ENCODE results near the gene DBF4B. TPM values are rescaled to one million over a fixed set of nuclear protein-coding genes. Genes with fewer than 3 reads are reported as not detected.
"Not testable (repeated sequence)": the region's sequence is repeated elsewhere in the genome, so short reads cannot be mapped to it uniquely, and the experiment has no call there.

The DBF4B gene
- total RNA-seq, 4 donors from 2014 or later = 1.9 to 5.3 (median 3.8) TPM

- WGBS, 2 donors = 92 to 93% methylated on average over 7 of the region's 7 CpGs
- no peak for DNase-seq
- H3K36me3 ChIP-seq = peaks cover 0 to 43% (median 0%) of the 10 kb centered on the region in 3 donors
Observed at GRCh38 chr17:44751331-44751730, 42.9 kb downstream of the DBF4B start.

DNA sequence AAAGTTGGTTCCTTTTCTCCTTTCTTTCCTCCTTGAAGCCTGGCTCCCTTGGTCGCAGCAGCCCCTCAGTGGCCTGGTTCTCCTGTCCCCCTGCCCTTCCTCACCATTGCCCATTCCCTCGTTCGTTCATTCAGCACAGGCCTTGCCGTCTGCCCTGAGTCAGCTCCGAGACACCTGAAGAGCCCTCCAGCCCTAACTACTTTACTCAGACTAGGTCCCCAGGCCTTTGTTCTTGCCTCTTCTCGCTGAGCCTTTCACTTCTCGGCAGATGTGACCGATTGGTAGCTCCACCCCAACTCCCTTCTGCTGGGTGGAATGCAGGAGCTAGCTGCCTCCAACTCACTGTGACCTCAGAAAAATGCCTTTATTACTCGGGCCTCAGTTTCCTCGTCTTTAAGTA, 43.3 kb downstream of the DBF4B start:
- no peak overlapping the region for H3K4me3 ChIP-seq
- H3K4me1 ChIP-seq = no peaks in the 10 kb centered on the region
- H3K9me3 ChIP-seq = no peaks in the 10 kb centered on the region
- H3K27me3 ChIP-seq = peaks cover 0 to under 1% (median 0%) of the 10 kb centered on the region in 4 donors
- no peak overlapping the region for H3K27ac ChIP-seq
- DNase-seq = no peak
- peaks cover 0 to 41% (median 0%) of the 10 kb centered on the region in 3 donors for H3K36me3 ChIP-seq
- TF ChIP-seq CTCF (IDR thresholded peaks at IDR 0.05) (no peak), POLR2A (IDR thresholded peaks at IDR 0.05) (no peak)
- intact Hi-C loops (cut with DNase I) = no loop called here
- WGBS, 2 donors = 91 to 93% methylated on average over 10 of the region's 10 CpGs

More at GRCh38 chr17:44751331-44751730, 42.9 kb downstream of the DBF4B start:
- Histone ChIP-seq H3K27ac (no peak overlapping the region), H3K9me3 (no peaks in the 10 kb centered on the region), H3K4me3 (no peak overlapping the region), H3K27me3 (no peaks in the 10 kb centered on the region), H3K4me1 (no peaks in the 10 kb centered on the region)
- intact Hi-C loops (cut with DNase I) = no loop called here
- TF ChIP-seq CTCF (IDR thresholded peaks at IDR 0.05) = no peak
- no peak for TF ChIP-seq POLR2A (IDR thresholded peaks at IDR 0.05)

DNA sequence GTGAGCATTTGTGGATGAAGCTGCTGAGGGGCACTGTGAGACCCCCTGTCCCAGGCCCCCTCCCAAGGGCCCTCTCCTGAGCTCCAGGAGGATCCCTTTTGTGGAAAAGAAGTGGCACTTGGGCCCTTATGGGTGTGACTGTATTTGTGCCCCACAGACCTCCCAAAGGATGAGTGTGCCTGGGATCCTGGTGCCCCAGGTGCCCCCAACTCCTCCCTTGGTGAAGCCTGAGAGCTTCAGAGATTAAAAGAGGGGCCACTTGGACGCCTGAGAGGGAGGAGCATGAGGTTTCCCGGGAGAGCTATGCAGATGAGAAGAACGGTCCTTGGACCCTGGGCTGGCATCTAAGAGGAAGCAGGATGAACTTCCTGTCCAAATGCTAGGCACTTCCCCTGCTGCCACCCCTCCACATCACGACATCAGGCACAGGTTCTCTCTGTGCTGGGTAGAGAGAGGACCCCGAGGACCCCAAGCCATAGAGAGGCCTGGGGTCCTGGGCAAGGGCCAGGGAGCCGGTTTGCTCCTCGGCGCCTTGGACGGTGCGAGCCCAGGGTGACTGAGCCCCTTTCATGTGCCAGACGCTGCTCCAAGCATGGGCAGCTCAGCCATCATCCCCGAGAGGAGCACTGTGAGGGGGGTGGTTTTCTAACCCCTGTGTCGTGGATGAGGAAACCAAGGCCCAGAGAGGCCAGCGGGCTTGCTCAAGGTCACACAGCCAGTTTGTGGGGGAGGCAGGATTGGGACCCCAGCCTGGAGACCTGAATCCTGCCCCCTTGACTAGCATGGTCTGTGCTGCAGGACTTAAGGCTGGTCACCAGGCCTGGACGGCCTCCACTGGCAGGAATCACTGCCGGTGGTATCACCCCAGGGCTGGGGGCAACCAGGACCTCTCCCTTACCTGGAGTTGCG, 44.7 kb downstream of the DBF4B start:
- DNase-seq = no peak
- intact Hi-C loops (cut with DNase I) = no loop called here
- TF ChIP-seq POLR2A (IDR thresholded peaks at IDR 0.05) (no peak), CTCF (IDR thresholded peaks at IDR 0.05) (no peak)
- no peak overlapping the region for H3K4me3 ChIP-seq
- H3K4me1 ChIP-seq = peaks cover 0 to under 1% (median 0%) of the 10 kb centered on the region in 3 donors
- no peaks in the 10 kb centered on the region for H3K9me3 ChIP-seq
- H3K27ac ChIP-seq = no peak overlapping the region
- H3K36me3 ChIP-seq = peaks cover 0 to 27% (median 0%) of the 10 kb centered on the region in 3 donors
- 74 to 83% methylated on average over 4 to 14 of the region's 17 CpGs for WGBS, 2 donors
- peaks cover 0 to 14% (median under 1%) of the 10 kb centered on the region in 4 donors for H3K27me3 ChIP-seq

DNA sequence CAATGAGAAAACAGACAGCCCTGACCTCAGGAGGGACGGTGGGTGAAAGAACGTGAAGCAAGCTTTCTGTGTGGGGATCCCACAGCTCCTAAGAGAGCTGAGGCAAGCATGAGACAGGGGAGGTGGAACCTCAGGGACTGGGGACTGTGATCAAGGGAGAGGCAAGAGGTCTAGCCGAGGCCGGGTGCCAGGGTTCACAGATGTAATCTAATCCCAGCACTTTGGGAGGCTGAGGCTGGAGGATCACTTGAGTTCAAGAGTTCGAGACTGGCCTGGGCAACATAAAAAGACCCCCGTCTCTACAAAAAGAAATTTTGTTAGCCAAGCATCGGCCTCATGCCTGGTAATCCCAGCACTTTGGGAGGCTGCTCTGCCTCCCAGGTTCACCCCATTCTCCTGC, 45.8 kb downstream of the DBF4B start:
- Histone ChIP-seq H3K9me3 (no peaks in the 10 kb centered on the region), H3K27ac (no peak overlapping the region), H3K27me3 (peaks cover 2 to 25% (median 4%) of the 10 kb centered on the region in 4 donors), H3K36me3 (peaks cover 0 to 16% (median 0%) of the 10 kb centered on the region in 3 donors), H3K4me3 (no peak overlapping the region), H3K4me1 (peaks cover 6 to 11% (median 9%) of the 10 kb centered on the region in 3 donors)
- no peak for DNase-seq
- intact Hi-C loops (cut with DNase I) = no loop called here
- 72 to 78% methylated on average over 7 of the region's 7 CpGs for whole genome bisulfite sequencing, 2 donors
- TF ChIP-seq CTCF (IDR thresholded peaks at IDR 0.05) = no peak
- no peak for TF ChIP-seq POLR2A (IDR thresholded peaks at IDR 0.05)

- H3K36me3 ChIP-seq; intact Hi-C loops (cut with DNase I); H3K9me3 ChIP-seq; DNase-seq; H3K4me3 ChIP-seq; H3K27ac ChIP-seq: not testable (repeated sequence)
- H3K4me1 ChIP-seq = peaks cover 10 to 17% (median 14%) of the 10 kb centered on the region in 3 donors
- 86 to 93% methylated on average over 5 of the region's 5 CpGs for WGBS, 2 donors
- H3K27me3 ChIP-seq = peaks cover 5 to 34% (median 12%) of the 10 kb centered on the region in 4 donors
Observed at GRCh38 chr17:44755180-44755579, 46.7 kb downstream of the DBF4B start.

All from esophagus squamous epithelium (tissue), 5 donors.